GM13977 (cell line): ENCODE measurements around the gene C20orf202.

Experiments
- DNase-seq: peaks from one replicate; pipeline ENCODE4 v3.0.0; 2012; ENCODE audit warnings: low spot score
- in situ Hi-C: fragments of 300-500 bp; cut with MboI; formaldehyde crosslinking; loops from one replicate; pipeline ENCODE4 v1.12.0; 2022; ENCODE audit warnings: low sequenced_read_pairs, low pct_unique_long_range_greater_than_20kb, mixed read lengths, inconsistent platforms; ENCODE audit not compliant: unreplicated experiment
- TF ChIP-seq, protein P1 (sequence below): IDR thresholded peaks from 2 replicates; pipeline ENCODE4 v1.5.1; 2012; ENCODE audit warnings: mild to moderate bottlenecking, control low read depth; ENCODE audit not compliant: insufficient read depth; ENCODE audit errors: extremely low read depth, missing control alignments

C20orf202 gene

DNA sequence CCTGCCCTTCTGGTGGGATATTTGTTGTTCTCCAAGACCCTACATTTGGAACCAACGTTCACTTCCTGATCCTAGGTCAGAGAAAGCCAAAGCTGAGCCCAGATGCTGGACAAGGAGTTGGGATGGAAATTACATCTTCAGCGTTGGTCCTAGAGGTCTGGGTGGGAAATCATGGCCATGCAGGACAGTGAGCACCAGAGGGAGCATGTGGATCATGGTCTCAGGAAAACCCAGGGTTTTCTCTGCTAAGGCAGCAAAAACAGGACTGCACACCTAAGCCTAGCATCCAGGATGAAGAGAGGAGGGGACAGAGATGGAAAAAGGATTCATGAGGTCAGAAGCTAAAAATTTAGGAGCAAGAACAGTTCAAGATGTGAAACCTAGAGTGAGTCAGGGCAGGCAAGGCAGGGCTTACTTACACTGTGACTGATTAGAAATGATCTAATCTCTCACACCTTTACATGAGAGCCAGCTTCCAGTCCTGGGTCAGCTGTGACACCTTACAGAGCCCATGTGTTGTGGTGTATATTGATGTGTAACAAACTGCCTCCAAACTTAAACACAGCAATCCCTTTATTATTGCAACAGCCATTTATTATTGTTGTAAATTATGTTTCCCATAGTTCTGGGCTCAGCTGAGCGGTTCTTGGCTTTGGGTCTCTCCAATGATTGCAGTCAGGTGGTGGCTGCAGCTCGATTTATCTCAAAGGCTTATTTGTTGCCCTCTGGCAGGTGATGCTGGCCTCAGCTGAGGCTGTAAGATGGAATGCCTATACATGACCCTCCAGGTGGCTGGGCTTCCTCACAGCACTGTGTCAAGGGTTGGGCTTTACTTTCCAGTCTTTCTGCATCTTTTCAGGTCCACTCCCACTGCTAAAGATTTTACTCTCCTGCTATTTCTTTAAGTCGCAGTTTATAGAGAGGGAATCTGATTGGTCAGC is 6.5 kb downstream of the C20orf202 start:
- TF ChIP-seq, protein P1, sequence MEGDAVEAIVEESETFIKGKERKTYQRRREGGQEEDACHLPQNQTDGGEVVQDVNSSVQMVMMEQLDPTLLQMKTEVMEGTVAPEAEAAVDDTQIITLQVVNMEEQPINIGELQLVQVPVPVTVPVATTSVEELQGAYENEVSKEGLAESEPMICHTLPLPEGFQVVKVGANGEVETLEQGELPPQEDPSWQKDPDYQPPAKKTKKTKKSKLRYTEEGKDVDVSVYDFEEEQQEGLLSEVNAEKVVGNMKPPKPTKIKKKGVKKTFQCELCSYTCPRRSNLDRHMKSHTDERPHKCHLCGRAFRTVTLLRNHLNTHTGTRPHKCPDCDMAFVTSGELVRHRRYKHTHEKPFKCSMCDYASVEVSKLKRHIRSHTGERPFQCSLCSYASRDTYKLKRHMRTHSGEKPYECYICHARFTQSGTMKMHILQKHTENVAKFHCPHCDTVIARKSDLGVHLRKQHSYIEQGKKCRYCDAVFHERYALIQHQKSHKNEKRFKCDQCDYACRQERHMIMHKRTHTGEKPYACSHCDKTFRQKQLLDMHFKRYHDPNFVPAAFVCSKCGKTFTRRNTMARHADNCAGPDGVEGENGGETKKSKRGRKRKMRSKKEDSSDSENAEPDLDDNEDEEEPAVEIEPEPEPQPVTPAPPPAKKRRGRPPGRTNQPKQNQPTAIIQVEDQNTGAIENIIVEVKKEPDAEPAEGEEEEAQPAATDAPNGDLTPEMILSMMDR = peak; percentile 19
- no peak for DNase-seq
- in situ Hi-C loops = loop anchor here (25.0 kb wide), 1 partner anchor 397 kb away; no protein-coding TSS in a partner anchor

DNA sequence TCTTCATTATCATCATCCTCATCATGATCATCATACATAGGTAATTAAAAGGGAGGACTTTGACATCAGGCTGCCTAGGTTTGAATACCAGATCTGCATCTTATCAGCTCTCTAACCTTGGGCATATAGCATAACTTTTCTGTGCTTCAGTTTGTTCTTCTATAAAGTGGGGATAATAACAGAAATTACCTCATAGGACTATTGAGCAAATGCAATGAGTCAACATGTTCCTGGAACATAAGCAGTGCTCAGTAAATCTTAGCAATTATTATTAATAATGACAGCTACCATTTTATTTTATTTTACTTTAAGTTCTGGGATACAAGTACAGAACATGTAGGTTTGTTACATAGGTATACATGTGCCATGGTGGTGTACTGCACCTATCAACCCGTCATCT is 7.2 kb downstream of the C20orf202 start:
- in situ Hi-C loops = loop anchor here (25.0 kb wide), 1 partner anchor 398 kb away; no protein-coding TSS in a partner anchor
- TF ChIP-seq, protein P1 = no peak
- no peak for DNase-seq

DNA sequence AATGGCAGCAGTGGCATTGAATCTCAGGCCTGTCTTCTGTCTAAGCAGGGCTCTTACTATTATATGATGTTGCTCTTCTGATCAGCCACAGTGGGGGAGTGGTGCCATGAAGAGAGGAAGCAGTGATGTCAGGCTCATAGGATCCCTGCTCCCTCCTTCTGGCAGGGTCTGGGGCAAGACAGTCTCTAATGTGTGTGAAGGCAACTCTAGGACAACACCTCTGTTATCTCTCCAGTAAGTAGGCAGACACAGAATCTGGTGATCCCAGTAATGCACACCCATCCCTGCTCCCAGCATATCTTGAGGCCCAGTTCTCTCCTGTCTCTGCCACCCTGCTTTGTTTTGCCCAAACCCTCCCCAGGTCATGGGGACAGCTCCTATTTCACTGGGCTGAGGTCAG is 8.8 kb downstream of the C20orf202 start:
- no peak for DNase-seq
- TF ChIP-seq, protein P1 = no peak
- in situ Hi-C loops = loop anchor here (25.0 kb wide), 1 partner anchor 400 kb away; no protein-coding TSS in a partner anchor

DNA sequence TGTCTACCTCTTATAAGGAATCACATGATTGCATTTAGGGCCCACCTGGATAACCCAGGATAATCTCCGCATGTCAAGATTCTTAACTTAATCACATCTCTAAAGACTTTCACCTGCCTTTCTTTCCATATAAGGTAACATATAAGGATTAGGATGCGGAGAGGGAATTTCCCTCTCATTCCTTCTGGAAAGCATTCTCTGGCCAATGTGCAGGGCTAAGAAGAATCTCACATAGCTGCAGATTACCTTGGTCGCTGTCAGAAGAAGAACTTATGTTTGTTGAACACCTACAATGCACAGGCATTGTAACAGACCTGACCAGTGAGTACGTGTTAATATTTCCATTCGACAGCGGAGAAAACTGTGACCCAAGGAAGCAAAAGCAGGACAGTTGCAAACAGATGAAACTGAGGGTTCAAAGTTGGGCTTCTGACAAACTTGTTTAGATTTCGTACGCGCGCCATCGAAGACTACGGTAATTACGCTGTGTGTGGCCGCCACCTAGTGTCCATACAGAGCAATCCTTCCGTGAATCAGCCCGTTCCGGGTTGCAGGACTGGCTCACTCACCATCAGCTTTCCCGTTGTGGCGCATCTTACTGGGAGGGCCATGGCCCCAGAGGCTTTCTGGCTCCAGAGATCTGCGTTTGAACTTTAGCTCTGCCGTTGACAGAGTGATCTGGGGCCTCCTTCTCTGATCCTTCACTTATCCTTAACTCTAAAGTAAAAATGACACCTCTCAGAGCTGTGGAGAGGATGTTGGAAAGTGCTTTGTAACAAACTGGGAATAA is 9.5 kb downstream of the C20orf202 start:
- in situ Hi-C loops = loop anchor here (25.0 kb wide), 1 partner anchor 401 kb away; no protein-coding TSS in a partner anchor
- TF ChIP-seq, protein P1 = peak; percentile 91
- peak; percentile 70 for DNase-seq

DNA sequence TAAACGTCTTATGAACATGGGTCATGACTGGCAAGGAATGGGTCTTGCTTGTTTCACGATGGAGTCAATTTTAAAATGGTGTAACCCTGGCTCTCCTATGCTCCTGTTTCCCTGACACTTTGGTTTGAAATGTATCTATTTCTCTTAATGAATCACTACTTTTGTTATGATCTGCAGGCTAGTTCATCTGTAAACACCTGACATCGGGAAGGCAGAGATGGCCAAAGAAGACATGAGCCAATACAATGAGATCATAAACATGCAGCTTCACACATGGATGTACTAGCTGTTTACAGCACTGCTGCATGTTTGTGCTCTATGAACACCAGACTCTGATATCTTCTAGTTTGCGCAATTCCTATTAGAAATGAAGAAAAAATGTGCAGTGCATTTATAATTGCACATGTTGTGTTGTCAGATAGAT is 11.6 kb downstream of the C20orf202 start:
- in situ Hi-C loops = loop anchor here (25.0 kb wide), 1 partner anchor 403 kb away; no protein-coding TSS in a partner anchor

More for the DNA sequence above, 11.6 kb downstream of the C20orf202 start:
- TF ChIP-seq, protein P1 = no peak
- no peak for DNase-seq
